ENCODE data around the gene CCSER1.

The CCSER1 gene

DNA sequence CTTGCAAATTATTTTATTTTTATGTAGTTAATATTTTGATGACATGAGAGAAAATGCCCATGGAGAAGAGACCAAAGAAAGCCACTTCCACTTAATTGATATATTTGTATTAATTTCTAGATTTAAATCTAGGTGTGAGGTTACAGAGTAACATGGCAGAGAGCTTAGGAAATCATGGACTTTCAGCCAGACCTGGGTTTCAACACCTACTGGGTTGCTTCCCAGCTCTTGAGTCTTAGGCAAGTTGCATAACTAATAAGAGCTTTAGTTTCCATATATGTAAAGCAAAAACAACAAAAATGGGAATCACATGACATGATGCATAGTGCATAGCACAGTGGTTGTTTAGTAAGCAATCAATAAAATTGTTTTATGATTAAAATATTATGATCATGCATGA lies 413.3 kb downstream of the CCSER1 start:
- no peak overlapping the region for H3K27ac ChIP-seq
- TF ChIP-seq, protein P1, sequence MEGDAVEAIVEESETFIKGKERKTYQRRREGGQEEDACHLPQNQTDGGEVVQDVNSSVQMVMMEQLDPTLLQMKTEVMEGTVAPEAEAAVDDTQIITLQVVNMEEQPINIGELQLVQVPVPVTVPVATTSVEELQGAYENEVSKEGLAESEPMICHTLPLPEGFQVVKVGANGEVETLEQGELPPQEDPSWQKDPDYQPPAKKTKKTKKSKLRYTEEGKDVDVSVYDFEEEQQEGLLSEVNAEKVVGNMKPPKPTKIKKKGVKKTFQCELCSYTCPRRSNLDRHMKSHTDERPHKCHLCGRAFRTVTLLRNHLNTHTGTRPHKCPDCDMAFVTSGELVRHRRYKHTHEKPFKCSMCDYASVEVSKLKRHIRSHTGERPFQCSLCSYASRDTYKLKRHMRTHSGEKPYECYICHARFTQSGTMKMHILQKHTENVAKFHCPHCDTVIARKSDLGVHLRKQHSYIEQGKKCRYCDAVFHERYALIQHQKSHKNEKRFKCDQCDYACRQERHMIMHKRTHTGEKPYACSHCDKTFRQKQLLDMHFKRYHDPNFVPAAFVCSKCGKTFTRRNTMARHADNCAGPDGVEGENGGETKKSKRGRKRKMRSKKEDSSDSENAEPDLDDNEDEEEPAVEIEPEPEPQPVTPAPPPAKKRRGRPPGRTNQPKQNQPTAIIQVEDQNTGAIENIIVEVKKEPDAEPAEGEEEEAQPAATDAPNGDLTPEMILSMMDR (conservative IDR thresholded peaks at IDR 0.05): no peak

DNA sequence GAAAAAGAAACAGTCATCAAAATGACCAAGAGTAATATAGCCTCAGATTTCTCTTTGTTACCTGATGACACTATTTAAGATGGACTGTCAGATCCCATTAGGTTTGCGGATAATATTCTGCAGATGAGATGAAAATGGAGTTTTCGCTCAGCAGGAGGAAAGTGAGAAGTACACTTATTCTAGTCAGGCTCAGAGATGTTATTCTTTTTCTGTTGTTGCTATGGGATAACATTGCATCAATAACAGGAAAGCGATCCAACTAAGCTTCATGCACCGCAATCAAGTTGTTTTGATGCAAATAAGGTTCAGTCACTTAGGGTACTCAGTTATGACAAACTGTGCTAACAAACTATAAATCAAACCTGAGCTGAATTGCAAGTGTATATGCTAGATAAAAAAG lies 415.0 kb downstream of the CCSER1 start:
- no peak overlapping the region for H3K27ac ChIP-seq
- TF ChIP-seq, protein P1 (conservative IDR thresholded peaks at IDR 0.05): no peak

DNA sequence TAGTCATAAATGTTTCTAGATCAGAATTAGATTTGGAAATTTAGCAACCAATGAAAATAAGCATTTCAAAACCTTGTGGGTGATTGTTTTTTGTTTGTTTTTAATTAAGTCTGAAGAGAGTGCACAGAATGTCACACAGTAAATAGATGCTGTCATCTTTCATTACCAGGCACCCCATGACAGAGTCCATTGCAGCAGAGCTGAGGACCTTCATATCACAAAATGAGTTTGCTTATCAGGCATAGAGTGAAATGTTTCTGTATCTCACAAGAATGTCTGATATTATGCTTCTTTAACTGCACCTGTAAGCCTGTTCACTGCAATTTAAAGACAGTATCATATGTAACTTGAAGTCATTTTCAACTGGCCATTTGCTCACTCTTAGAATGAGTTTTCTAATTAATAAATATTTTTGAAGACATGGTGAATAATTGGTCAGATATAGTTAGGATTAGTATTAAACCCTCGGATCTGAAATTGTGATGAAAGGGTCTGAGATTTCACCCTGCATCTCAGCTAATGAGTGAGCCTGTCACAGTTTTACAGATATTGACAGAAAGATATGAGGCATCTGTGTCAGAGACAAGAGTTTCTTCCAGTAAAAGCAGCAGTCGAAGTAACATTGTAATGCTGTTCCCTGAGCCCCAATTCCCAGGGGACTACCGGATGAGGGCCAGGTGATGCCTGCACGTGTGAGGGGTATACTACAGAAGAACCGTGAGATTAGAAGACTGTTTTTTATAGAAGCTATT lies 416.4 kb downstream of the CCSER1 start:
- H3K27ac ChIP-seq: no peak overlapping the region
- TF ChIP-seq, protein P1 (conservative IDR thresholded peaks at IDR 0.05): no peak

DNA sequence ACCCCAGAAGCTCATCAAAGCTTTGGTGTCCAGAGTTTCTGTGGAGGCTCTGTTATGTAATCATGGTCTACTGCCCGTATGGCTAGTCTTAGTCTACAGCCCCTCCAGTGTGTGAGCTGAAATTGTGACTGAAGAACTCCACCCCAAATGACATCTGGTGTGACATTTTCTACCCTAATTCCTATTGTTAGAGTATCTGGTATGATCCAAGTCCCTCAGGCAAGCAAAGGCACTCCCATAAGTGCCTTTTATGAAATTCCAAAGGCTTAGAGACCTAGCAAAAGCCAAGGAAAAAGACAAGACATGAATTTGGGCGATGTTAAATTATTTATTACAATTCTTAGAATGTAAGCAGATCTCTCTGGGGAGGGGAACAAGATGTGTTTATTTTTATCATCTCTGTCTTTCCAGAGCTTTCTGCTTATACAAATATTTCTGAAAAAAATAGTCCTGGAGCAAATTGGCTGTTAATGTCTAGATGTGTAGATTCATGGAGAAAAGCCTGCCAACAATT lies 417.4 kb downstream of the CCSER1 start:
- TF ChIP-seq, protein P1 (conservative IDR thresholded peaks at IDR 0.05): no peak
- no peak overlapping the region for H3K27ac ChIP-seq

DNA sequence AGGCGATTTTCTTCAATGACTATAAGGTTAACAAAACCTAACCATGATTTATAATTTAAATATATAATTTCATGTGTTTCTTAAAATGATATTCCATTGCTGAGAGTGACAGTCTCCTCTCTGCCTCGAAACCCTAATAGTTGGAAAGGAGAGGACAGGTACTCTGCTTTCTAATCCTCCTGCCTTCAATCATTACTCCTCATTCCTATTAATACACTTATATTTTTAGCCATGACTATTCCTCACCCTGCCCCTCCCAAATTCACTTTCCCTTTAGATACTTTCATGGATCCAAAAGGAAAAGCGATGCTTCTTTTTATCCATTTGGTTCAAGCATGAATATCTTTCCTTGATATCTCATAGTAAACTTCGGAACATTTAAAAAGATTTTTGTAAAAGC lies 418.2 kb downstream of the CCSER1 start:
- H3K27ac ChIP-seq: no peak overlapping the region
- TF ChIP-seq, protein P1 (conservative IDR thresholded peaks at IDR 0.05): no peak

DNA sequence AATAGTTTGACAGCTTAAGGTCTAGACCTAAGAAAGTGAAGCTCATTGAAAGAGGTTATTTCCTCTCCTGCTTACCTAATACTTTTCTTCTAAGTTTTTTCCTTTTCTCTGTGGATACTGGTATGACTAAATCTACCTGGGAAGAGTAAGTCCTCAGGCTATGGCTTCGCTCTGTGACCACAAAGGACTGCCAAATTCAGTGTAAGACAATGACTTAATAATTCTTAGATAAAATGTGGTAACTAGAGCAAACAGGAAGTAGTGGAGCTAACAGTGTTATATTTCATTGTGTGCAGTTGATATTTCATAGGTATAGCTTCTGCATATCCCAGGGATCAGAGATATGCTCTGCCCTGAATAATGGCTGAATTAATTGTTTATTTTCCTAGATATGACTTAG lies 418.9 kb downstream of the CCSER1 start:
- no peak overlapping the region for H3K27ac ChIP-seq
- TF ChIP-seq, protein P1 (conservative IDR thresholded peaks at IDR 0.05): no peak

DNA sequence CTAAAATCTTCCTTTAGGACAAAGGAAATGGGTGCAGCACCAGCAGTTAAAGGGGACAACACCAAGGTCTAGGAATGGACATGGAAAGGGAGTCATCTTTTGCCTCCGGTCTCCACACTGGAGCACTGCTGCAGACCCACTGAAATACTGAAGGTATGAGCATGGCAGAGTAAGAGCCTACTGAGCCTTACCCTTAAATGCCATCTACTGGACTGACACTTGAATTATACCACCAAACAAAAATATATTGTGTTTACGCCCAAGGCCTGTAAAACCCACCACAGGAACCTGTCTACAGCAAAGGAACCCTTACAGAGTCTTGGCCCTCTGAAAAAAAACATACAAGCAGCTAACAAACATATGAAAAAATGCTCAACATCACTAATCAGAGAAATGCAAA lies 443.4 kb downstream of the CCSER1 start:
- TF ChIP-seq, protein P1 (conservative IDR thresholded peaks at IDR 0.05): no peak
- no peak overlapping the region for H3K27ac ChIP-seq
